IMR-90 (cell line): Measurements from ENCODE around the gene ATP6V0A4. TPM values are rescaled to one million over a fixed set of nuclear protein-coding genes. Genes with fewer than 3 reads are reported as not detected.

Experiments
- ATAC-seq: fragments of 200-7000 bp; cut with Tn5 transposase; 2 replicates; pipeline ENCODE4 v1.9.1; 2020; ENCODE audit warnings: low read depth, mild to moderate bottlenecking, moderate library complexity
- BruUV-seq: library from RNA; stranded (reverse); fragments of 400-500 nt; replicated peaks from 2 replicates; lab custom pipeline; 2021; lab: Mats Ljungman, UMichigan
- CTCF ChIA-PET: fragments of 300-600 bp; formaldehyde crosslinking; extraction: SDS; loops from one replicate; lab custom pipeline; 2021; ENCODE audit warnings: antibody characterized with exemption; lab: Yijun Ruan, JAX
- POLR2A ChIA-PET: fragments of 300-600 bp; sonication (Branson Sonifier 250); formaldehyde crosslinking; loops from one replicate; lab custom pipeline; 2022; ENCODE audit warnings: antibody characterized with exemption; ENCODE audit not compliant: unreplicated experiment; lab: Charles Lee
- DNase-seq: peaks from one replicate; pipeline ENCODE4 v3.0.0; 2013
- H2AFZ ChIP-seq: replicated peaks from 2 replicates; pipeline ENCODE3; 2013; ENCODE audit warnings: low read length, mild to moderate bottlenecking; ENCODE audit not compliant: poor library complexity
- H2AK5ac ChIP-seq: 2 replicates; pipeline ENCODE4 v1.6.1; 2013; ENCODE audit warnings: low read depth, low read length, inconsistent platforms
- H2AK9ac ChIP-seq: replicated peaks from 2 replicates; pipeline ENCODE3; 2013; ENCODE audit warnings: mild to moderate bottlenecking, low read depth, low read length, moderate library complexity; ENCODE audit not compliant: poor library complexity
- H2BK120ac ChIP-seq: 2 replicates; pipeline ENCODE4 v1.6.1; 2013; ENCODE audit warnings: low read depth, low read length, inconsistent platforms
- H2BK15ac ChIP-seq: 3 replicates; pipeline ENCODE4 v1.6.1; 2013; ENCODE audit warnings: low read depth, low read length, inconsistent platforms
- H2BK20ac ChIP-seq: 2 replicates; pipeline ENCODE4 v1.6.1; 2013; ENCODE audit warnings: low read depth, mild to moderate bottlenecking, inconsistent platforms, low read length, moderate library complexity
- H2BK5ac ChIP-seq: 2 replicates; pipeline ENCODE4 v1.6.1; 2013; ENCODE audit warnings: mild to moderate bottlenecking, low read depth, low read length, inconsistent platforms; ENCODE audit not compliant: poor library complexity, severe bottlenecking
- H3K14ac ChIP-seq: replicated peaks from 2 replicates; pipeline ENCODE4 v1.6.1; 2013; ENCODE audit warnings: low read depth, low read length, inconsistent platforms
- H3K18ac ChIP-seq: 2 replicates; pipeline ENCODE4 v1.6.1; 2013; ENCODE audit warnings: low read depth, low read length, control low read depth
- H3K23ac ChIP-seq: 2 replicates; pipeline ENCODE4 v1.6.1; 2013; ENCODE audit warnings: low read depth, low read length, inconsistent platforms
- H3K27ac ChIP-seq: 2 replicates; pipeline ENCODE4 v1.5.1; 2013; ENCODE audit warnings: mild to moderate bottlenecking, control low read depth, low read length; ENCODE audit not compliant: insufficient read depth
- H3K27me3 ChIP-seq: 2 replicates; pipeline ENCODE4 v1.6.1; 2013; ENCODE audit warnings: low read length; ENCODE audit not compliant: control insufficient read depth, insufficient read depth
- H3K36me3 ChIP-seq: 2 replicates; pipeline ENCODE4 v1.6.1; 2013; ENCODE audit warnings: low read length, mixed read lengths; ENCODE audit not compliant: control insufficient read depth, insufficient read depth
- H3K4ac ChIP-seq: 2 replicates; pipeline ENCODE4 v1.6.1; 2013; ENCODE audit warnings: low read depth, low read length, inconsistent platforms
- H3K4me1 ChIP-seq: 2 replicates; pipeline ENCODE4 v1.6.1; 2013; ENCODE audit warnings: low read length, mixed read lengths; ENCODE audit not compliant: control insufficient read depth, insufficient read depth
- H3K4me2 ChIP-seq: 2 replicates; pipeline ENCODE4 v1.6.1; 2013; ENCODE audit warnings: low read depth, mild to moderate bottlenecking, control low read depth, low read length, moderate library complexity
- H3K4me3 ChIP-seq: 2 replicates; pipeline ENCODE4 v1.5.1; 2013; ENCODE audit warnings: low read depth, mild to moderate bottlenecking, control low read depth, low read length, moderate library complexity; ENCODE audit not compliant: insufficient read depth
- H3K56ac ChIP-seq: 2 replicates; pipeline ENCODE4 v1.6.1; 2013; ENCODE audit warnings: low read length, inconsistent platforms; ENCODE audit not compliant: insufficient read depth; ENCODE audit errors: extremely low read depth
- H3K79me1 ChIP-seq, 2 experiments: 2 replicates each; pipeline ENCODE4 v1.6.1; 2013; ENCODE audit warnings: low read length in 2 of 2, inconsistent platforms in 1 of 2, low read depth in 1 of 2
- H3K9ac ChIP-seq: 2 replicates; pipeline ENCODE4 v1.6.1; 2013; ENCODE audit warnings: low read depth, low read length, control low read depth
- H3K9me1 ChIP-seq: 2 replicates; pipeline ENCODE4 v1.6.1; 2013; ENCODE audit warnings: low read length, inconsistent platforms; ENCODE audit not compliant: insufficient read depth
- H3K9me3 ChIP-seq: 2 replicates; pipeline ENCODE4 v1.6.1; 2013; ENCODE audit warnings: low read length; ENCODE audit not compliant: control insufficient read depth, insufficient read depth
- H4K20me1 ChIP-seq: 2 replicates; pipeline ENCODE4 v1.6.1; 2013; ENCODE audit warnings: low read length, inconsistent platforms; ENCODE audit not compliant: insufficient read depth
- H4K5ac ChIP-seq: 2 replicates; pipeline ENCODE4 v1.6.1; 2013; ENCODE audit warnings: mild to moderate bottlenecking, low read depth, low read length, control low read depth
- H4K8ac ChIP-seq, 2 experiments: 2 replicates each; pipeline ENCODE4 v1.6.1; 2013; ENCODE audit warnings: low read depth in 2 of 2, low read length in 2 of 2, control low read depth in 1 of 2, inconsistent platforms in 1 of 2
- H4K91ac ChIP-seq: 2 replicates; pipeline ENCODE4 v1.6.1; 2013; ENCODE audit warnings: low read depth, low read length, inconsistent platforms; ENCODE audit not compliant: insufficient read depth
- BHLHE40 ChIP-seq: fragments of 150-350 bp; IDR thresholded peaks from 2 replicates; pipeline ENCODE4 v1.6.1; 2016; ENCODE audit warnings: mild to moderate bottlenecking, low read depth, low read length
- CEBPB ChIP-seq: IDR thresholded peaks from 2 replicates; pipeline ENCODE4 v1.6.1; 2012; ENCODE audit warnings: low read depth, low read length, improper control_type of control experiment
- CHD1 ChIP-seq: IDR thresholded peaks from 2 replicates; pipeline ENCODE4 v1.6.1; 2012; ENCODE audit warnings: low read depth, low read length, improper control_type of control experiment
- CTCF ChIP-seq: conservative IDR thresholded peaks from 2 replicates; pipeline ENCODE4 v1.5.1; 2012; ENCODE audit warnings: mild to moderate bottlenecking, low read depth, low read length, improper control_type of control experiment
- ELK1 ChIP-seq: fragments of 150-350 bp; IDR thresholded peaks from 2 replicates; pipeline ENCODE4 v1.6.1; 2016; ENCODE audit warnings: low read depth, mild to moderate bottlenecking, low read length, moderate library complexity, borderline replicate concordance
- FOS ChIP-seq: fragments of 150-350 bp; IDR thresholded peaks from 2 replicates; pipeline ENCODE4 v1.6.1; 2016; ENCODE audit warnings: low read depth, low read length
- MAFK ChIP-seq: IDR thresholded peaks from 2 replicates; pipeline ENCODE4 v1.6.1; 2012; ENCODE audit warnings: low read depth, low read length, improper control_type of control experiment
- MAZ ChIP-seq: IDR thresholded peaks from 2 replicates; pipeline ENCODE4 v1.6.1; 2012; ENCODE audit warnings: low read depth, mild to moderate bottlenecking, low read length, improper control_type of control experiment, moderate library complexity, borderline replicate concordance
- MXI1 ChIP-seq: IDR thresholded peaks from 2 replicates; pipeline ENCODE4 v1.6.1; 2012; ENCODE audit warnings: low read depth, mild to moderate bottlenecking, low read length, moderate library complexity, borderline replicate concordance
- NFE2L2 ChIP-seq: fragments of 150-350 bp; IDR thresholded peaks from 2 replicates; pipeline ENCODE4 v1.6.1; 2016; ENCODE audit warnings: low read depth, mild to moderate bottlenecking, low read length
- POLR2A ChIP-seq: IDR thresholded peaks from 2 replicates; pipeline ENCODE4 v1.6.1; 2012; ENCODE audit warnings: mild to moderate bottlenecking, low read depth, low read length
- RAD21 ChIP-seq: IDR thresholded peaks from 2 replicates; pipeline ENCODE4 v1.6.1; 2012; ENCODE audit warnings: low read length, improper control_type of control experiment
- RCOR1 ChIP-seq: IDR thresholded peaks from 2 replicates; pipeline ENCODE4 v1.6.1; 2012; ENCODE audit warnings: mild to moderate bottlenecking, low read length, improper control_type of control experiment; ENCODE audit not compliant: insufficient replicate concordance
- RFX5 ChIP-seq: IDR thresholded peaks from 2 replicates; pipeline ENCODE4 v1.8.0; 2012; ENCODE audit warnings: low read depth, mild to moderate bottlenecking, low read length, moderate library complexity
- SMC3 ChIP-seq: fragments of 150-350 bp; IDR thresholded peaks from 2 replicates; pipeline ENCODE4 v1.6.1; 2016; ENCODE audit warnings: low read depth, mild to moderate bottlenecking, antibody characterized with exemption, low read length, moderate library complexity
- USF2 ChIP-seq: fragments of 150-350 bp; IDR thresholded peaks from 2 replicates; pipeline ENCODE4 v1.6.1; 2017; ENCODE audit warnings: mild to moderate bottlenecking, antibody characterized with exemption, low read length, low read depth
- WGBS, 2 experiments: methylation state at CpG; one replicate each; pipeline versions ENCODE4 v1.1.5 to v1.1.7; 2013; ENCODE audit warnings: missing lambda C conversion rate in 2 of 2; ENCODE audit not compliant: insufficient read length in 1 of 2; ENCODE audit errors: extremely low coverage in 2 of 2; 5-methylcytosine and 5-hydroxymethylcytosine counted together
- dilution Hi-C: fragments of 300-500 bp; cut with HindIII; formaldehyde crosslinking; loops from one replicate; pipeline ENCODE4 v1.14.3; 2018; ENCODE audit warnings: low sequenced_read_pairs; ENCODE audit not compliant: unreplicated experiment
- in situ Hi-C: fragments of 300-500 bp; cut with MboI; formaldehyde crosslinking; loops from 3 replicates; pipeline ENCODE4 v1.14.3; 2019; ENCODE audit warnings: low sequenced_read_pairs, inconsistent platforms, mixed read lengths
- intact Hi-C: fragments of 100-400 bp; cut with micrococcal nuclease; formaldehyde crosslinking; loops from 2 replicates; pipeline ENCODE4 v1.10.0; 2022
- polyA plus RNA-seq, 3 experiments: library from polyadenylated mRNA; depleted of rRNA; stranded (reverse); fragments of >200 nt; gene quantifications; 2 replicates each; pipeline ENCODE4 v1.2.3, GENCODE V29; 2012; ENCODE audit warnings: low replicate concordance in 1 of 3
- total RNA-seq: library from RNA; depleted of rRNA; stranded (reverse); fragments of >200 nt; gene quantifications from 2 replicates; pipeline ENCODE4 v1.2.3, GENCODE V29; 2012

The ATP6V0A4 gene
- total and polyA plus RNA-seq, 2 of the 4 experiments (the other 2 are of a cell fraction), result 0.05 to 0.18 TPM

GRCh38 chr7:138773817-138774216, 24.2 kb downstream of the ATP6V0A4 start:
- Histone ChIP-seq H2AK5ac (no peak overlapping the region), H2BK15ac (no peak overlapping the region), H3K27me3 (peaks cover 3% of the 10 kb centered on the region; the same call in 1 of the 2 replicates), H2BK20ac (no peak overlapping the region), H3K9me3 (no peaks in the 10 kb centered on the region), H3K23ac (no peak overlapping the region), H4K91ac (no peak overlapping the region), H2AK9ac (no peak overlapping the region), H3K4ac (no peak overlapping the region), H4K20me1 (no peaks in the 10 kb centered on the region), H4K5ac (no peak overlapping the region), H3K18ac (no peak overlapping the region), H2BK5ac (no peak overlapping the region), H3K9me1 (no peaks in the 10 kb centered on the region), H3K27ac (no peak overlapping the region), H4K8ac (no peak overlapping the region), H3K56ac (no peak overlapping the region), H3K4me1 (no peaks in the 10 kb centered on the region), H3K79me1 (no peaks in the 10 kb centered on the region), H3K36me3 (no peaks in the 10 kb centered on the region), H2AFZ (no peak overlapping the region), H3K9ac (no peak overlapping the region), H2BK120ac (no peak overlapping the region), H3K4me3 (no peak overlapping the region), H3K4me2 (no peak overlapping the region), H3K14ac (no peak overlapping the region)
- CTCF ChIA-PET, result no interaction called here
- WGBS, 2 experiments, result 10% methylated on average over 2 of the region's 12 CpGs; no CpG with 5 or more reads in 1 of the 2 experiments
- intact Hi-C loops (no loop called here), in situ Hi-C loops (no loop called here), dilution Hi-C loops (no loop called here)
- ATAC-seq (no peak), DNase-seq (no peak)
- POLR2A ChIA-PET, result no interaction called here
- TF ChIP-seq FOS (no peak), POLR2A (no peak), BHLHE40 (no peak), CEBPB (no peak), RAD21 (no peak), NFE2L2 (no peak), CHD1 (no peak), SMC3 (no peak), ELK1 (no peak), RFX5 (no peak), MAFK (no peak), CTCF (no peak), MAZ (no peak), MXI1 (no peak), RCOR1 (no peak), USF2 (no peak)
- BruUV-seq, result no TSS peak
